Measurements from ENCODE around the gene MTLN.
A peak's percentile ranks its signal among the peaks of the same experiment; 100 is the strongest.
"Not testable (repeated sequence)": the region's sequence is repeated elsewhere in the genome, so short reads cannot be mapped to it uniquely, and the experiment has no call there.

The MTLN gene

DNA sequence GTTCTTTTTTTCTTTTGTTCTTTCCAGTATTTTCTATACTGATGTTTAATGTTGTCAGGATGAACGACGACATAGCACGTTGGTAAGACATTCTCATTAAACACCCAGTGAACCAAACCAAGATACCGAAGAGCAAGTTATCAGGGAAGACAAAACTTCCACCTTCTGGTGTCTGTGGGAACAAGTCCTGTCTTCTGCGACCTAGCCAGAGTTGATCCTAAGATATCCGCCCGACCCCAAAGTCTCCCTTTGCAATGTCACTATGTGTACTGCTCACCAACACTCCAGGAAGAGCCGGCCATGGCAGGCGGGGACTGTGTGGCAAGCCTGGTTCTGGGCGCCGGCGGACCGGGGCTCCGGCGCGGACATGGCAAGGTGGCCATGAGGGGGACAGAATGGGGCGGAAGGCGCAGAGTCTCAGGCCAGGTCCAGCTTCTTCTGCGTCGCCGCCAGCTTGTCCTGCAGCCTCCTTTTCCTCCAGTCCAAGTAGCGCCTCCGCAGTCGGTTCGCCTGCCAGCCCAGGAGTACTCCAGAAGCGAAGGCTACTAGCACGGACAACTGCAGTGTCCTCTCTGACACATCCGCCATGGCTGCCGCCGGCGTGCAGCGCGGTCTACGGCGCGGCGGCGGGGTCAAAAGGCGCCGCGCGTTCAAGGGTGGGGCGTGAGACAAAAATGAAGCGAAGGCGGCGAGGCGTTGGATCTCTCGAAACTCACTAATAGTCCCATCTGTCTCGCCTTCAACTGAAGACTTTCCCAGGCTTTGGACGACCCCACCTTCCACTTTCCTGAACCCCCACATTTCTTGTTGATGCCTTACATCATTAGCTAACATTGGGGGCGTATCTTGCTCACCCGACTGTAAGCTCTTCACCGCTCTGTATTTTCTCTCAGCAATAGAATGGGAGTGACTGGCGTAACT is at the start of gene MTLN:
Gene MTLN, minus strand, starts transcription at position 610 of the 921 bp plus-strand sequence. Its CDS starts 22 bp downstream, at position 588.
- peak; percentile 33 to 58 for DNase-seq (ENCODE audit: low read depth in 1 of 2, low spot score in 1 of 2)

- not testable (repeated sequence) for DNase-seq (ENCODE audit: low read depth in 1 of 2, low spot score in 1 of 2)
These were observed 49.6 kb upstream of the MTLN start for GRCh38 chr2:110261910-110262309.

DNA sequence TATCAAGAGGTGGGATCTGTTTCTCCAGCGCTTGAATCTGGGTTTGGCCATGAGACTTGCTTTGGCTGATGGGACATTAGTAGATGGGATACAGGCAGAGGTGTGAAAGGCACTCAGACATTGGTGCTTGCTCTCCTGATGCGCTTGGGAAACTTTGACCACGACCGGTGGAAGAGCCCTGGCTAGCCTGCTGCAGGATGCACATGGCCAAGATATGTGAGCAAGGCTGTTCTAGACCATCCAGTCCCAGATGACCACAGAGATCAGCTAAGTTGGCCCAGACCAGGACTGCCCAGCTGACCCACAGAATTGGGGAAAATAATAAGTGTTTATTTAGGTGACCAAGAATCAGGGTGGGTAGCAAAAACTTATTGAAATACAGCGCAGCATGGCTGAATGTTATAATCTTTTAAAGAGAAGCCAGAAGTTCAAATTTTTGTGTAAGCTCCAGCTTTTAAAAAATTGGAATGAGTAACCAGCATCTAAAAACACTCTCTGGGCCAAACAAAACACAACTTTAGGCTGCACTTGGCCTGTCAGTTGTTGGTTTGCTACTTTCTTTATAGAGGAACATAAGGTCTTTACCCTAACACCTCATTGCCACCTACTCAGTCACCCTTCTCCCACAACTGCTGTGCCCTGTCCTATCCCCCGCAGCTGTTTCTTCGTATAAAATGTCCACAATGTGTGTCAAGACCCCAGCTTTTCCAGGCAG is 35.9 kb upstream of the MTLN start:
- DNase-seq (ENCODE audit: low read depth in 1 of 2, low spot score in 1 of 2), result not testable (repeated sequence)

GRCh38 chr2:110245488-110246435 is 33.4 kb upstream of the MTLN start:
- DNase-seq (ENCODE audit: low read depth in 1 of 2, low spot score in 1 of 2), result not testable (repeated sequence)

DNA sequence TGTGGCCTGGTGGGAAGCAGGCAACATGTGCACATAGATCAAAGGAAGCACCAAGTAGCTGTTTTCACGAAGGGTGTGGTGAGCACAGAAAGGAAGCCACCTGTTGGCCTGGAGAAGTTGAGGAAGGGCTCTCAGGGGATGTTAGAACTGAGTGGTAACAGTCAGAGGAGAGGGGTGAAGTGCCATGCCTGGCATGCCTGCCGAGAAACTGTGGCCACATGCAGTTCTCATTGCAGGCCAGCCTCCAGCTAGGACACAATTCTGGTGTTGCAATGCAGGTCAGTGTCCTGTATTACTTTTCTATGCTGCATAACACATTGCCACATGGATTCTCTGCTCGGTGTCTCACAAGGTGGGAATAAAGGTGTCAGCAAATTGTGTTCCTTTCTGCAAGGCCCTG is 30.9 kb upstream of the MTLN start:
- not testable (repeated sequence) for DNase-seq (ENCODE audit: low read depth in 1 of 2, low spot score in 1 of 2)

DNA sequence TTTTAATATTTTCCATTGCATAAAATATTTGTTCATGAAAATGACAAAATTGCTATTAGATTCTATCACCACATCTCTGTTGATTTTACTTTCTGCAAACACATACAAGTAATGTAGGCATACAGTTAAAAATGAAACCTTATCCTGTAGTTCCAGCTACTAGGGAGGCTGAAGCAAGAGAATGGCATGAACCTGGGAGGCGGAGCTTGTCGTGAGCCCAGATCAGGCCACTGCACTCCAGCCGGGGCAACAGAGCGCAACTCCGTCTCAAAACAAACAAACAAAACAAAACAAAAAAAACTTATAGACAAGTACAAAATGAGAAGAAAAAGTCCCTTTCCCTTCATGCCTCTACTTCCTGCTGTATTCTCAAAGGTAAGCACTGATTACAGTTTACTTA is 22.2 kb upstream of the MTLN start:
- not testable (repeated sequence) for DNase-seq (ENCODE audit: low read depth in 1 of 2, low spot score in 1 of 2)

GRCh38 chr2:110229886-110230285 is 17.5 kb upstream of the MTLN start:
- not testable (repeated sequence) for DNase-seq (ENCODE audit: low read depth in 1 of 2, low spot score in 1 of 2)

DNA sequence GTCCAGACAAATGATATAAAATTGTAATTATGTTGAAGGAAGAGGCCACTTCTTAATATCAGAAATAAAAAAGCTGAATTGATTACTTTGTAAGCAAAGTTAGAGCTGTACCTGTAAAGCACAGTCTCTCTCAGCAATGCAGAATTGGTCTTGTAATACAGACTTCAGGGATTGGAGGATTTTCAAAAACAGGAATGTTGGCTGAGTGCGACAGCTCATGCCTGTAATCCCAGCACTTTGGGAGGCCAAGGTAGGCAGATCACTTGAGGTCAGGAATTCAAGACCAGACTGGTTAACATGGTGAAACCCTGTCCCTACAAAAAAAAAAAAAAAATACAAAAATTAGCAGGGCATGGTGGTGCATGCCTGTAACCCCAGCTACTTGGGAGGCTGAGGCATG is 10.3 kb upstream of the MTLN start:
- DNase-seq (ENCODE audit: low read depth in 1 of 2, low spot score in 1 of 2), result not testable (repeated sequence)

- DNase-seq (ENCODE audit: low read depth in 1 of 2, low spot score in 1 of 2), result no peak
These were observed 9.6 kb upstream of the MTLN start for GRCh38 chr2:110221938-110222337.

DNA sequence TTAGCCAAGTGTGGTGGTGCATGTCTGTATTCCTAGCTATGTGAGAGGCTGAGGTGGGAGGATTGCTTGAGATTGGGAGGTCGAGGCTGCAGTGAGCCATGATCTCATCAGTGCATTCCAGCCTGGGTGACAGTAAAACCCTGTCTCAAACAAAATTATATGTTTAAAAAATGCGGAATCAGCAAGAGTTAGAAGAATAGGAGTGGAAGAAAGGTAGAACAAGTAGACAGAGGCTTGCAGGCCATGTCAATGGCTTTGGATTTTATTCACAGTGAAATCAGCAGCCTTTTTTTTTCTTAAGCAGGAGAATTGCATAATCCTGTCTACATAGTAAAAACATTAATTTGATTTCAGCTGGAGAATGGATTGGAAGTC is 7.8 kb upstream of the MTLN start:
- no peak for DNase-seq (ENCODE audit: low read depth in 1 of 2, low spot score in 1 of 2)

DNA sequence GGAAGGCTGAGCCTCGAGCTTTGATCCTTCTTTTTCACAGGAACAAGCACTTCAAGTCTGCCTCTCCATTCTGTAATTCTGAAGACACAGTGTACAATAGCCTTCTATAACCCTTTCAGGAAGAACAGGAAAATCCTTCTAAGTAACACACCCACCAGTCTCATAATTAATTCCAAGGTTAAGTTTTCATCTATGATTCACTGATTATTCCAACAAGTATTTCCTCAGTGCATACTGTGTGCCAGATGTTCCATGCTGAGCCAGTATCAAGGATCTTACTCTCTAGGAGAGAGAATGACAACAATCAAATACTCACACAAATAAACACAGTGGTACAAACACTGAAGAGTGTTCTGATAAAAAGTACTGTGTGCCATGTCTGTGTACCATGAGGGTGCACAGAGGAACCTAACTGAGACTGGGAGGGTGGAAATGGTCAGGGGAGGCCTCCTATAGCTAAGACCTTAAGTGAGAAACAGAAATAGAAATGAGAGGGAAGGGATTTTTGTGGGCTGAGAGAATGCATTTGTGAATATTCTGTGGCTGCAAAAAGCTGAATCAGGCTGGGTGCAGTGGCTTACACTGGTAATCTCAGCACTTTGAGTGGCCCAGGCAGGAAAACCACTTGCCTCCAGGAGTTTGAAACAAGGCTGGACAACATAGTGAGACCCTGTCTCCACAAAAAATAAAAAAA is 7.3 kb upstream of the MTLN start:
- no peak for DNase-seq (ENCODE audit: low read depth in 1 of 2, low spot score in 1 of 2)

- DNase-seq (ENCODE audit: low read depth in 1 of 2, low spot score in 1 of 2), result not testable (repeated sequence)
These were observed 6.5 kb upstream of the MTLN start for GRCh38 chr2:110218889-110219288.

- DNase-seq (ENCODE audit: low read depth in 1 of 2, low spot score in 1 of 2), result no peak
These were observed 4.5 kb upstream of the MTLN start for GRCh38 chr2:110216803-110217202.

GRCh38 chr2:110216199-110216598 is 3.9 kb upstream of the MTLN start:
- DNase-seq (ENCODE audit: low read depth in 1 of 2, low spot score in 1 of 2), result no peak

DNA sequence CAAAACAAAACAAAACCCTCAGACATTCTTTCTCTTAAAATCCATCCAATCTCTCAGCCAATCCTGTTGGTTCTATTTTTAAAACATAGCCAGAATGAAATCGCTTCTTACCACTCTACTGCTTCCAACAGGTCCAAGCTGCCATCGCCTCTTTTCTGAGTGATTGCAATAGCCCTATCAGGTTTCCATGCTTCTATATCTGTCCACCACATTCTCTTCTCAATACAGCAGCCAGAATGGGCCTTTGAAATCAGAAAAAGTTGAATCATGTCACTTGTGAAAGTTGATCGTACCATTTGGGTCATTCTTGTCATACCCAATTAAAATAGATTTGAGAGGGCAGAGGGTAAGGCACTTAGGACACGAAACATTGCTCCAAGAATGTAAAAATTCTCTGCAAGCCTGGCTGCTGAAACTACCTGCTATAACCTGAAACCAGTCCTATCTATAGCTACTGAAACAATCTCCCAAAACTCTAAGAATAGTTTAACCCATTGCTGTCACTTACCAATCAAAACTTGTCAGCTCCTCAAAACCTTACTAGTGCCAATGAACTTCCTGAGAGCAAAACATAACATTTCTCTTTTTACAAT is 3.3 kb upstream of the MTLN start:
- DNase-seq (ENCODE audit: low read depth in 1 of 2, low spot score in 1 of 2), result no peak

- DNase-seq (ENCODE audit: low read depth in 1 of 2, low spot score in 1 of 2), result no peak
These were observed 2.7 kb upstream of the MTLN start for GRCh38 chr2:110215091-110215490.

DNA sequence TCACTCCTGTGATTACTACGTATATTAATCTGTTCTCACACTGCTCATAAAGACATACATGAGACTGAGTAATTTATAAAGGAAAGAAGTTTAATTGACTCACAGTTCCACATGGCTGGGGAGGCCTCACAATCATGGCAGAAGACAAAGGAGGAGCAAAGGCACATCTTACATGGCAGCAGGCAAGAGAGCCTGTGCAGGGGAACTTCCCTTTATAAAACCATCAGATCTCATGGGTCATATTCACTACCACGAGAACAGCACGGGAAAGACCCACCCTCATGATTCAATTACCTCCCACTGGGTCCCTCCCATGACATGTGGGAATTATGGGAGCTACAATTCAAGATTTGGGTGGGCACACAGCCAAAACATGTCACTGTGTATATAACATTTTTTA is 1.2 kb upstream of the MTLN start:
- not testable (repeated sequence) for DNase-seq (ENCODE audit: low read depth in 1 of 2, low spot score in 1 of 2)

DNA sequence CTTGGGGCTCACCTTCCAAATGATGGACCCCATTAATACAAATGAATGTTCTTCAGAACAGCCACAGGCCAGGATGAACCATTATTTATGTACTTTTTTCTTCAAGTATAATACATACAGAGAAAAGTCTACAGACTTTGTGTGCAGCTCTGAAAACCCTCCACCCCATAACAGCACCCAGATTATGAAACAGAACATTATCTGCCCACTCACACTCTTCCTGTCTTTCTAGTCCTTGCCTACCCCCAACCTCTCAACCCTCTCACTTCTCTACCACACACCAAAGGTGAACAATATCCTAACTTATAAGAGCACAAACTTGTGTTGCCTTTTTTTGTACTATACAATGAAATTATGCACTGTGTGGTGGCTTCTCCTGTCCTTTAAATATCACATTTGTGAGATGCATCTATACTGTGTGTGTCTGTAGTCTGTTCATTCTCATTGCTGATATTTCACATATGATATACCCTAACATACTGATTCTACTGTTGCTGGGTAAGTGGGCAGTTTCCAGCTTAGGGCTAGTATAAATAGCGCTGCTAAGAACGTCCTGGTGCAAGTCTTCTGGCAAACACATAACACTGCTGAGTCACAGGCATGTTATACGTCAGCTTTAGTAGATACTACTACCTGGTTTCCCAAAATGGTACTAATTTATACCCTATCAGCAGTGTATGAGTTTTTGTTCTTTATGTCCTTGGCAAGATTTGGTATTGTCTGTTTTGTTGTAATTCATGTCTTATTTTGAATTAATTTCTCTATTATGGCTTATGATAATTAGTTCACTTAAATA is 6.5 kb downstream of the MTLN start:
- no peak for DNase-seq (ENCODE audit: low read depth in 1 of 2, low spot score in 1 of 2)

Measured in activated CD4-positive, alpha-beta T cell treated with anti-CD3 and anti-CD28 coated beads, Interleukin-2, amount 50 U/mL, for 24 hours (primary cell).